IPS-18c (cell line): ENCODE measurements around the gene CNDP2.
A peak's percentile ranks its signal among the peaks of the same experiment; 100 is the strongest.
"Not testable (repeated sequence)": the region's sequence is repeated elsewhere in the genome, so short reads cannot be mapped to it uniquely, and the experiment has no call there.

ENCODE experiments used
- H3K4me3 ChIP-seq: 2 replicates; pipeline ENCODE4 v1.7.0; 2013; ENCODE audit warnings: low read depth, mild to moderate bottlenecking, low read length, moderate library complexity; ENCODE audit not compliant: insufficient read depth
- H3K9me3 ChIP-seq: one replicate; pipeline ENCODE4 v1.6.1; 2013; ENCODE audit warnings: mild to moderate bottlenecking, low read length, moderate library complexity; ENCODE audit not compliant: control insufficient read depth, insufficient read depth

CNDP2 gene

GRCh38 chr18:74493689-74494088, 2.5 kb upstream of the CNDP2 start:
- Histone ChIP-seq H3K9me3 (no peaks in the 10 kb centered on the region), H3K4me3 (no peak overlapping the region)

GRCh38 chr18:74494514-74494913, 1.6 kb upstream of the CNDP2 start:
- H3K4me3 ChIP-seq = no peak overlapping the region

GRCh38 chr18:74496508-74497323, 553 bp downstream of the CNDP2 start:
- no peaks in the 10 kb centered on the region for H3K9me3 ChIP-seq
- peak overlapping the region; percentile 89 for H3K4me3 ChIP-seq

More at GRCh38 chr18:74494514-74494913, 1.6 kb upstream of the CNDP2 start:
- no peaks in the 10 kb centered on the region for H3K9me3 ChIP-seq

- Histone ChIP-seq H3K9me3 (no peaks in the 10 kb centered on the region), H3K4me3 (peak overlapping the region; percentile 89)
These were observed 1.1 kb downstream of the CNDP2 start for GRCh38 chr18:74497324-74497676.

- Histone ChIP-seq H3K4me3 (no peak overlapping the region), H3K9me3 (no peaks in the 10 kb centered on the region)
These were observed 1.6 kb downstream of the CNDP2 start for GRCh38 chr18:74497778-74498177.

GRCh38 chr18:74498712-74499627, 2.8 kb downstream of the CNDP2 start:
- Histone ChIP-seq H3K9me3 (no peaks in the 10 kb centered on the region), H3K4me3 (no peak overlapping the region)

- H3K9me3 ChIP-seq = no peaks in the 10 kb centered on the region
- no peak overlapping the region for H3K4me3 ChIP-seq
These were observed 3.5 kb downstream of the CNDP2 start for GRCh38 chr18:74499633-74500032.

GRCh38 chr18:74500372-74500771, 4.2 kb downstream of the CNDP2 start:
- H3K4me3 ChIP-seq = no peak overlapping the region
- no peaks in the 10 kb centered on the region for H3K9me3 ChIP-seq

- not testable (repeated sequence) for H3K9me3 ChIP-seq, H3K4me3 ChIP-seq
These were observed 4.6 kb downstream of the CNDP2 start for GRCh38 chr18:74500774-74501173.

- no peak overlapping the region for H3K4me3 ChIP-seq
These were observed 5.2 kb downstream of the CNDP2 start for GRCh38 chr18:74501386-74501785.

GRCh38 chr18:74503137-74503536, 7.0 kb downstream of the CNDP2 start:
- H3K4me3 ChIP-seq = no peak overlapping the region
- H3K9me3 ChIP-seq = no peaks in the 10 kb centered on the region

More at GRCh38 chr18:74501386-74501785, 5.2 kb downstream of the CNDP2 start:
- no peaks in the 10 kb centered on the region for H3K9me3 ChIP-seq

- no peaks in the 10 kb centered on the region for H3K9me3 ChIP-seq
- H3K4me3 ChIP-seq = no peak overlapping the region
These were observed 9.6 kb downstream of the CNDP2 start for GRCh38 chr18:74505776-74506175.

- Histone ChIP-seq H3K9me3 (no peaks in the 10 kb centered on the region), H3K4me3 (no peak overlapping the region)
These were observed 10.4 kb downstream of the CNDP2 start for GRCh38 chr18:74506448-74507084.

GRCh38 chr18:74507097-74507881, 11.1 kb downstream of the CNDP2 start:
- H3K4me3 ChIP-seq = no peak overlapping the region
- no peaks in the 10 kb centered on the region for H3K9me3 ChIP-seq

GRCh38 chr18:74507927-74508326, 11.8 kb downstream of the CNDP2 start:
- no peak overlapping the region for H3K4me3 ChIP-seq
- H3K9me3 ChIP-seq = no peaks in the 10 kb centered on the region

GRCh38 chr18:74508366-74508765, 12.2 kb downstream of the CNDP2 start:
- Histone ChIP-seq H3K4me3 (no peak overlapping the region), H3K9me3 (no peaks in the 10 kb centered on the region)

- H3K9me3 ChIP-seq = no peaks in the 10 kb centered on the region
- no peak overlapping the region for H3K4me3 ChIP-seq
These were observed 12.7 kb downstream of the CNDP2 start for GRCh38 chr18:74508821-74509225.
